Dermis microvascular lymphatic vessel endothelial cell (primary cell): ENCODE results near the gene SIT1. TPM values are rescaled to one million over a fixed set of nuclear protein-coding genes. Genes with fewer than 3 reads are reported as not detected.

Source experiments
- DNase-seq, 2 donors: peaks; one replicate each; pipeline versions ENCODE4 v3.0.0 to v3.0.0-alpha.2; 2010; ENCODE audit warnings: low read depth in 2 of 2
- total RNA-seq: library from RNA; depleted of rRNA; stranded (reverse); fragments of >200 nt; gene quantifications from 2 replicates; pipeline ENCODE4 v1.2.1, GENCODE V29; 2014

SIT1 gene
- total RNA-seq = not detected in 2 replicates

DNA sequence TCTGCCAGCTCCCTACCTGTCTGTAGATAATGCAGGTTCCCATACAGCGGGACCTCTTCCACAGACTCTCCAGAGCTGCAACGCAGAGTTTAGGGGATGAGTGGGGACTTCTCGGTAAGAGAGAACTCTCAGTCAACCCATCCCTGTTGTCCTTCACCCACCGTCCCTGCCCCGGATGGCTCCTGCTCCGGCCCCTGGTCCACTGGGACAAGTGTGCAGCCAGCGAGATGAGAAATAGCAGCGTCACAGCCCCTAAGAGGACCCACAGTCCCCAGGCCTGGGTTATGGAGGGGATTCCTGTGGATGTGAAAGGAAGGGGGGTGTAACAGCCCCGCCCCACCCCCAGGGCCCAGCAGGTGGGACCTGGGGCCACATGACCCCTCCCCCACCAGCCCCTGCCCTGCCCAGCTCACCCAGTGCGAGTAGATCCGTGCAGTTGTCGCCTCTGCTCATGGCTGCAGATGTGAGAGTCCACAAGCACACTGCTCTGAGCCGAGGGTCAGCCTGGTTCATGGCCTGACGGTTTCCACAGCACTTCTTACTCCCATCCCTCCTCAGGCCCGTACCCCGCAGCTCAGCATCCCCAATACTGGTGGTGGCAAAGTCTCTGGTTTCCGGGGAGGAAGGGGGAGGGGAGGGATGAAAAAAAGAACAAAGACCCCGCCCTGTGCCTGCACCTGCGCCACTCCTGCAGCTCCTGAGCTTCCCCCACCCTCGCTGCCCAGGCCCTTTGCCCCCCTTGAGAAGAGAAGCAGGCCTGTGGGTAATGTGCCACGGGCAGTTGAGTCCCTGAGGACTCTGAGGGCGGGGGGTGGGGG lies at the start of gene SIT1:
SIT1 (minus strand) TSS at position 591 of the 818 bp plus-strand sequence; CDS start at position 513, 78 bp downstream.
- no peak for DNase-seq

DNA sequence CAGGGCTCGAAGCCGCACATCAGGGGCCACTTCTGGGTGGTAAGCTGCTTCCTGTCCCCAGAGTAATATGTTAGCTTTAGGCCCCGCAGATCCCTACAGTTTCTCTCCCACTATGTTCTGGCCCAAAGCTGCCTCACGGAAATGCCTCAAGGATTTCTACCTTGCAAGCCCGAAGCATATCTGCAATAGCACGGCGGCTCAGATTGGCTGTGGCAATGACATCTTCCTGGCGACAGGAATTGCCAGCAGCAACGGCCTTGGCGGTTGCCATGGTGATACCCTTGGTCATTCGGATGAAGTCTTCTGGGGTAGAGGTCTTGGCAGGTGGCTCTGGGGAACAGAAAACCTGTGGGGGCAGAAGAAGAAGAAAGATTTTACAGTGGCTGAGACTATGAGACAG lies 49.3 kb upstream of the SIT1 start:
- DNase-seq = no peak

GRCh38 chr9:35698231-35698630 lies 47.5 kb upstream of the SIT1 start:
- no peak for DNase-seq

GRCh38 chr9:35697486-35697885 lies 46.8 kb upstream of the SIT1 start:
- no peak for DNase-seq

DNA sequence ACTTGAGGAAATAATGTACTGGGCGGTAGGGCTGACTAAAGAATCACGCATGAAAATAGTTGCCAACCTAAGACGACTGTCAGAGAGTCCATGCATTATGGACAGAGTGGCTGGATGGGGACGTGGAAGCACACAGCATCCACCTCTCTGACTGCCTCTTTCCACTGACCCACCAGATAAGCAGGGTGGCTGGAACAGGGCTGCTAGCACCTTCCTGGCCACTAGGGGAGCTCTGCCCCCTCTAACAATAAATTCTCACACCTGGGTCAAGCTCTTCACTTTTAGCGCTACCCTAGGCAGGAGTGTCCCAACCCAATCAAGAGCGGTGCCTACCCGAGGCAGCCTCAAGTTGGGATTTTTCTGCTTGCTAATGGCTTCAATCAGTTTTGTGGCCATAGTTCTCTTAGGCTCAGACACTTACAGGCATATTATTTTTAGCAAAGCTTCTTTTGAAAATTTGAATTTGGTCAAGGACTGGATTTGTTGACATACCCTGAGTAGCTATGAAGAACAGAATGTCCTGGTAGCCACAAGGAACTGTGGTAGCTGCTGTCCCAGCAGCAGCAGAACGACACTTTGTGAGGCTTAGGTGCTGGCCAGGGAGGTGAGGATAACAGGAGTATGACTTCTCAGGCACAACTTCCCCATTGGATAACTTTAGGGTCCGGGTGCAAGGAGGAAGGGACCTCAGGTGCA lies 45.9 kb upstream of the SIT1 start:
- DNase-seq = peak; percentile 38 to 64

- no peak for DNase-seq
Measured at GRCh38 chr9:35695943-35696401, 45.2 kb upstream of the SIT1 start.

DNA sequence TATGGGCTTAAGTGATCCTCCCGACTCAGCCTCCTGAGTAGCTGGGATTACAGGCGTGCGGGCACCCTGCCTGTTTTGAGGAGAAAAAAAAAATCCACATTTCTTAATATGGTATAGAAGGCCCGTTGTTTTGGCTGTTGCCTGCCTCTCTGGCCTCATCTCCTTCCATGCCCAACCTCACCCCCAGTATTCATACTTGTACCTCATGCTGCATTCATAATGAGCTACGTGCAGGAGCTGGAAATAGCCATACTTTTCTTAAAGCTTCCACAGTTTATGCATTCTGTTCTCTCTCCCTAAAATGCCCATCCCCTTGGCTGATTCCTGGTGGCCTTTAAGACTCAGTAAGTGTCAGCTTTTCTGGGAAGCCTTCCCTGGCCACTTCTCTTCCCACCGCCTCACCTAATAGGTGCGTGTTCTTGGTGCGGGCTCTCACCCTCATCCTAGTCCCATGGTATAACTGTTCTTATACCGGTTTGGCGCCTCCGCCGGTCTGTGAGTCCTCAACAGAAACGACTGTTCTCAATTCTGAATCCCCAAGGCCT lies 41.1 kb upstream of the SIT1 start:
- DNase-seq = no peak

DNA sequence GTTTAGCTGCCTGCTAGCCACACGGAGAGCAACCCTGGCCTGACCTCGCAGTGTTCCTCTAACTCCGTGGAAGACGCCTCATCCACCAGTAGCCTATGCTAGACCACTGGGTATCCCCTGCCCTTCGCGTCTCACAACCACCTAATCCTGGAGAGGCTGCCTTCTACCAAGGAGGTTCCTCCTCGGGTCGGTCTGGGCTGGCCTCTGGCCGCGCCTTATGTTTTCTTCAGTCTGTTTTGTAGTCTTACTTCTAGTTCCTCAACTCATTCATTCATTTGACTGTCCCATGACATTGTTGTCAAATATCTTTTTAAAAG lies 40.6 kb upstream of the SIT1 start:
- no peak for DNase-seq

DNA sequence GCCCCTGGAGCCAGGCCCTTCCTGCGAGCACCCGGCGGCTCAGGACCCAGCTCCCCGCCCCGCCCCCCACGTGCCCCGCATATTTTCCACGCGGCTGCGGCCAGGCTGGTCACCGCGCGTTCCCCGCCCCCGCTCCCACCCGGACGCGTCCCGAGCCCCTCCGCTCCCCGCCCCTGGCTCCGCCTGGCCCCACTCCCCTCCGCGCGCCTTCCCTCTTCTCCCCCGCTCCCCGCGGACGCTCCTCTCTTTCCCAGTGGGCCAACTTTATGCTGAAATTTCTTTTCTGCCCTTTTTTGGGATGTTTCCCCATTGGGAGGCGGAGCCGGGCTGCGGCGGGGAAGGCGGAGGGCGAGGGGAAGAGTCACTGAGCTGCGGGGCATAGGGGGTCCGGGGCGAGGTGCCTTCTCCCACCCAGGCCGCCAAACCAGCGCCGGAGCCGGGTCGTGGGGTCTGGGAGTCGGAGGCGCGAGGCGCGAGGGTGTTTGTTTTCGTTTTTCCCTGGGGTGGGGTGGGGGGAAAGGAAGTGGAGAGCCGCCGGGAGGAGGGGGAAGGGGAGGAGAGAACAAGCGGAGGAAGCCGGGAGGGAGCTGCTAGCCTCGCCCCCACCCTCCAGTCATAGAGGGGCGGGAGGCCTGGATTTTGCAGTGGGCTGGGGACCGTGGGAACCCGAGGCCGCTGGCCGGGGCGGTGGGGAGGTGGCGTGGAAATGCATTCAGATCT lies 40.0 kb upstream of the SIT1 start:
- DNase-seq = peak; percentile 30 to 80

GRCh38 chr9:35690294-35690613 lies 39.5 kb upstream of the SIT1 start:
- DNase-seq = no peak

DNA sequence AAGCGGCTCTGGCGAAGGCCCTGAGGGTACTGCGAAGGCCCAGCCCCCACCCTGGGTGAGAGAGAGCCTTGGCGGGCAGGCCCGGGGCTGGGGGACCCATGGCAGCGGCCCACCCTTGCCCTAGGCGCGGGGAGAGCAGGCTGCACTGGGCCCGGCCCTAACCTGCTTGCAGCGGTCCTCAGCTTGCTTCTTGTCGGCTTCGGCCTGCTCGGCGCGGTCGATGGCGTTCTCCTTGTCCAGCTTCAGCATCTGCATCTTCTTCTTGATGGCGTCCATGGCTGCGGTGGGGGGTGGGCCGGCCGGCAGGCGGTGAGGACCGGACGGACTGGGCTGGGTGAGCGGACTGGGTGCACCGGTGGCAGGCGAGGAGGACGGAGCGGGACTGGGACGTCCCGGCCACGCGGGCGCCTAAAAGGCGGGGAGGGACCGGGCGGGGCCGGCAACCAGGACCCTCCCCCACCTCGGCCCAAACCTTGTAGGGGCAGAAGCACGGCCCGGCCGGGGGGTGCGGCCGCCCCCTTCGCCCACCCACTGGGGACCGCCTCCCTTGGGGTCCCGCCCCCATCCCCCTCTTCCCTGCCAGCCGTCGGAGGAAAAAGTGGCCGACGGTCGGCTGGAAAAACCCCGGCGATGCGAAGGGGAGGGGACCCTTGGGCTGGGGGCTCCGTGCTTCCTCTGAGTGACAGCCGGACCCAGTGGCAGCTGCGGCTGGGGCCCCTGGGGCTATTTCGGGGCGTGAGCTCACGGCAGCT lies 39.0 kb upstream of the SIT1 start, which contains the start of gene TPM2:
TPM2 (minus strand) TSS at position 384 of the 752 bp plus-strand sequence; CDS start at position 276, 108 bp downstream.
- peak in 1 of 2 donors; percentile 17 for DNase-seq

- DNase-seq = peak in 1 of 2 donors; percentile 21
Measured at GRCh38 chr9:35688558-35689541, 38.1 kb upstream of the SIT1 start.

GRCh38 chr9:35687972-35688557 lies 37.3 kb upstream of the SIT1 start:
- DNase-seq = no peak

GRCh38 chr9:35687306-35687705 lies 36.6 kb upstream of the SIT1 start:
- no peak for DNase-seq

DNA sequence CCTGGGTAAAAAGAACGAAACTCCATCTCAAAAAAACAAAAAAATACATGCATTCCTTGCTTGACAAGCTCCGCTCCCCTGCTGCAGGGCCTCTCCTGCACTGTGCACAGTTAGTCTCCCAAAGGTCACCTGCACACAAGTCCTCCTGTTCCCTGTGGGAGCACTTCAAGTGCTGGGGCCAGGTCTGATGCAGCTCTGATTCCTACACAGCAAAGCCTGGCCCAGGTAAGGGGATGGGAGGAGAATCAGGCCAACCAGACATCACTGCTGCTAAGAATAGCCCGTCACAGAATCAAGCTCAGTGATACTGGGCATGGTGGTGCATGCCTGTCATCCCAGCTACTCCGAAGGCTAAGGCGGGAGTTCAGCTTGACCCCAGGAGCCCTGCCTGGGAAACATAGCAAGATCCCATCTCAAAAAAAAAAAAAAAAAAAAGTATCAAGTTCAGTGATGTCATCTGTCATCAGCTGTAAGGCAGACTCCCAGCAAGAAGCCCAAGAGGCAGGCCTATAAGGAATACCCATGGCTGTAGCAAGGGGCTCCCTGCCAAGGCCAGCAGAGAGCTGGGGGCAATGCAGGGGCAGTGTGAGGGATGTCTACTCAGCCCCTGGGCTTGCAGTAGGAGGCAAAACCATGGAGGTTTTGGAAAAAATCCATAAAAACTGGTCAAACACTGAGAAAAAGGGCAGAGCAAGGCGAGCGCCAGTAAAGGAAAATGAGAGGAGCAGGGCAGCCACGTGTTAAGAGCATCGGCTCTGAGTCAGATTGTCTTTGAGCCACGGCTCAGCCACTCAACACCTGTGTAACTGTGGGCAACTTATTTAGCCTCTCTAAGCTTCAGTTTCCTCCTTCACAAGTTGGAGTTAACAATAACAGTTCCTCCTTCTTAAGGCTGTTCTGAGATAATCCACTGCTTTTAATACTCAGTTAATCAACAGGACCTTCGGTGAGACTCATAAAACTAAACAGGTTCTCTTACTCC lies 35.8 kb upstream of the SIT1 start:
- DNase-seq = no peak

GRCh38 chr9:35685506-35685905 lies 34.8 kb upstream of the SIT1 start:
- DNase-seq = no peak

GRCh38 chr9:35684921-35685320 lies 34.2 kb upstream of the SIT1 start:
- no peak for DNase-seq

GRCh38 chr9:35683323-35683722 lies 32.6 kb upstream of the SIT1 start:
- no peak for DNase-seq
